HG03066 (cell line): ENCODE data around the gene RPS26.
A peak's percentile ranks its signal among the peaks of the same experiment; 100 is the strongest.
"Not testable (repeated sequence)": the region's sequence is repeated elsewhere in the genome, so short reads cannot be mapped to it uniquely, and the experiment has no call there.

ENCODE experiments used
- ATAC-seq: cut with Tn5 transposase; IDR thresholded peaks from one replicate; pipeline ENCODE4 v1.9.1; 2021; ENCODE audit warnings: low read depth; ENCODE audit not compliant: unreplicated experiment

The RPS26 gene

GRCh38 chr12:56041552-56042429 is at the start of gene RPS26:
Gene RPS26 (plus strand): TSS chr12:56041918. CDS start chr12:56042167, 249 bp downstream.
- peak; percentile 94 for ATAC-seq

- ATAC-seq = no peak
Observed at GRCh38 chr12:55993230-55993853, 48.4 kb upstream of the RPS26 start.

GRCh38 chr12:55995366-55995765 is 46.4 kb upstream of the RPS26 start:
- ATAC-seq = no peak

GRCh38 chr12:55996201-55996714 is 45.5 kb upstream of the RPS26 start:
- ATAC-seq = no peak

- peak; percentile 96 for ATAC-seq
Observed at GRCh38 chr12:55996715-55997534, 44.8 kb upstream of the RPS26 start, which contains the start of gene SUOX. Gene SUOX (plus strand): TSS chr12:55997276. CDS start chr12:56002222, 4,946 bp downstream.

GRCh38 chr12:55997535-55997859 is 44.2 kb upstream of the RPS26 start:
- no peak for ATAC-seq

- ATAC-seq = not testable (repeated sequence)
Observed at GRCh38 chr12:55999522-55999921, 42.2 kb upstream of the RPS26 start.

GRCh38 chr12:55999999-56000540 is 41.6 kb upstream of the RPS26 start:
- not testable (repeated sequence) for ATAC-seq

- no peak for ATAC-seq
Observed at GRCh38 chr12:56001487-56002100, 40.1 kb upstream of the RPS26 start.

- not testable (repeated sequence) for ATAC-seq
Observed at GRCh38 chr12:56003376-56003775, 38.3 kb upstream of the RPS26 start.

- no peak for ATAC-seq
Observed at GRCh38 chr12:56004211-56004610, 37.5 kb upstream of the RPS26 start.

GRCh38 chr12:56007564-56008559 is 33.9 kb upstream of the RPS26 start:
- no peak for ATAC-seq

- ATAC-seq = no peak
Observed at GRCh38 chr12:56010111-56010570, 31.6 kb upstream of the RPS26 start.

- no peak for ATAC-seq
Observed at GRCh38 chr12:56011509-56012090, 30.1 kb upstream of the RPS26 start.

GRCh38 chr12:56013482-56013881 is 28.2 kb upstream of the RPS26 start:
- ATAC-seq = no peak

- no peak for ATAC-seq
Observed at GRCh38 chr12:56014205-56014604, 27.5 kb upstream of the RPS26 start.

GRCh38 chr12:56017181-56017580 is 24.5 kb upstream of the RPS26 start:
- no peak for ATAC-seq

GRCh38 chr12:56018356-56018755 is 23.4 kb upstream of the RPS26 start:
- ATAC-seq = no peak
